ENCODE data around the gene S100A3.

Gene S100A3

GRCh38 chr1:153547560-153548551 lies 1.2 kb downstream of the S100A3 start:
- H3K4me3 ChIP-seq (ENCODE audit: low read depth, low read length), result no peak overlapping the region
- H3K9ac ChIP-seq (ENCODE audit: low read length), result no peak overlapping the region
- no peak overlapping the region for H3K27ac ChIP-seq (ENCODE audit: low read depth, low read length)
- H3K4me1 ChIP-seq (ENCODE audit: control insufficient read depth, insufficient read depth, low read length), result peaks cover 69% of the 10 kb centered on the region
- no peaks in the 10 kb centered on the region for H3K36me3 ChIP-seq (ENCODE audit: control insufficient read depth, insufficient read depth, low read length)
- no peaks in the 10 kb centered on the region for H3K27me3 ChIP-seq (ENCODE audit: control insufficient read depth, insufficient read depth, low read length)
- no peaks in the 10 kb centered on the region for H3K9me3 ChIP-seq (ENCODE audit: control insufficient read depth, insufficient read depth, low read depth, low read length)

- Histone ChIP-seq H3K27ac (ENCODE audit: low read depth, low read length) (no peak overlapping the region), H3K4me1 (ENCODE audit: control insufficient read depth, insufficient read depth, low read length) (peaks cover 69% of the 10 kb centered on the region)
Measured at GRCh38 chr1:153546796-153547559, 2.1 kb downstream of the S100A3 start.

GRCh38 chr1:153546371-153546770 lies 2.7 kb downstream of the S100A3 start:
- Histone ChIP-seq H3K4me1 (ENCODE audit: control insufficient read depth, insufficient read depth, low read length) (peaks cover 69% of the 10 kb centered on the region), H3K9ac (ENCODE audit: low read length) (no peak overlapping the region), H3K27ac (ENCODE audit: low read depth, low read length) (no peak overlapping the region)

More at GRCh38 chr1:153546796-153547559, 2.1 kb downstream of the S100A3 start:
- Histone ChIP-seq H3K4me3 (ENCODE audit: low read depth, low read length) (no peak overlapping the region), H3K36me3 (ENCODE audit: control insufficient read depth, insufficient read depth, low read length) (no peaks in the 10 kb centered on the region), H3K9me3 (ENCODE audit: control insufficient read depth, insufficient read depth, low read depth, low read length) (no peaks in the 10 kb centered on the region), H3K27me3 (ENCODE audit: control insufficient read depth, insufficient read depth, low read length) (no peaks in the 10 kb centered on the region), H3K9ac (ENCODE audit: low read length) (no peak overlapping the region)

GRCh38 chr1:153545067-153546055 lies 3.7 kb downstream of the S100A3 start, which contains the start of gene S100A4:
S100A4 (minus strand) TSS chr1:153545806; CDS start chr1:153544794, 1,012 bp downstream.
- Histone ChIP-seq H3K9ac (ENCODE audit: low read length) (peak within 1 kb of the TSS; percentile 48), H3K27me3 (ENCODE audit: control insufficient read depth, insufficient read depth, low read length) (no peaks in the 10 kb centered on the region), H3K36me3 (ENCODE audit: control insufficient read depth, insufficient read depth, low read length) (no peaks in the 10 kb centered on the region), H3K4me1 (ENCODE audit: control insufficient read depth, insufficient read depth, low read length) (peaks cover 59% of the 10 kb centered on the region), H3K4me3 (ENCODE audit: low read depth, low read length) (peak within 1 kb of the TSS; percentile 37; the same call in 1 of the 2 replicates), H3K9me3 (ENCODE audit: control insufficient read depth, insufficient read depth, low read depth, low read length) (no peaks in the 10 kb centered on the region), H3K27ac (ENCODE audit: low read depth, low read length) (no peak within 1 kb of the TSS)

More at GRCh38 chr1:153546371-153546770, 2.7 kb downstream of the S100A3 start:
- no peaks in the 10 kb centered on the region for H3K36me3 ChIP-seq (ENCODE audit: control insufficient read depth, insufficient read depth, low read length)
- no peak overlapping the region for H3K4me3 ChIP-seq (ENCODE audit: low read depth, low read length)
- no peaks in the 10 kb centered on the region for H3K9me3 ChIP-seq (ENCODE audit: control insufficient read depth, insufficient read depth, low read depth, low read length)
- H3K27me3 ChIP-seq (ENCODE audit: control insufficient read depth, insufficient read depth, low read length), result no peaks in the 10 kb centered on the region

GRCh38 chr1:153544453-153545066 lies 4.5 kb downstream of the S100A3 start:
- Histone ChIP-seq H3K36me3 (ENCODE audit: control insufficient read depth, insufficient read depth, low read length) (no peaks in the 10 kb centered on the region), H3K4me3 (ENCODE audit: low read depth, low read length) (peak overlapping the region; percentile 37; the same call in 1 of the 2 replicates), H3K27me3 (ENCODE audit: control insufficient read depth, insufficient read depth, low read length) (no peaks in the 10 kb centered on the region), H3K9me3 (ENCODE audit: control insufficient read depth, insufficient read depth, low read depth, low read length) (no peaks in the 10 kb centered on the region), H3K4me1 (ENCODE audit: control insufficient read depth, insufficient read depth, low read length) (peaks cover 52% of the 10 kb centered on the region), H3K9ac (ENCODE audit: low read length) (peak overlapping the region; percentile 48), H3K27ac (ENCODE audit: low read depth, low read length) (no peak overlapping the region)

GRCh38 chr1:153543736-153544135 lies 5.3 kb downstream of the S100A3 start:
- no peaks in the 10 kb centered on the region for H3K27me3 ChIP-seq (ENCODE audit: control insufficient read depth, insufficient read depth, low read length)
- peaks cover 44% of the 10 kb centered on the region for H3K4me1 ChIP-seq (ENCODE audit: control insufficient read depth, insufficient read depth, low read length)
- no peaks in the 10 kb centered on the region for H3K9me3 ChIP-seq (ENCODE audit: control insufficient read depth, insufficient read depth, low read depth, low read length)
- H3K36me3 ChIP-seq (ENCODE audit: control insufficient read depth, insufficient read depth, low read length), result no peaks in the 10 kb centered on the region
- no peak overlapping the region for H3K4me3 ChIP-seq (ENCODE audit: low read depth, low read length)
- H3K27ac ChIP-seq (ENCODE audit: low read depth, low read length), result no peak overlapping the region
- no peak overlapping the region for H3K9ac ChIP-seq (ENCODE audit: low read length)

GRCh38 chr1:153542956-153543711 lies 5.9 kb downstream of the S100A3 start:
- Histone ChIP-seq H3K36me3 (ENCODE audit: control insufficient read depth, insufficient read depth, low read length) (no peaks in the 10 kb centered on the region), H3K9ac (ENCODE audit: low read length) (no peak overlapping the region), H3K4me3 (ENCODE audit: low read depth, low read length) (no peak overlapping the region), H3K27ac (ENCODE audit: low read depth, low read length) (no peak overlapping the region), H3K27me3 (ENCODE audit: control insufficient read depth, insufficient read depth, low read length) (no peaks in the 10 kb centered on the region), H3K4me1 (ENCODE audit: control insufficient read depth, insufficient read depth, low read length) (peaks cover 42% of the 10 kb centered on the region), H3K9me3 (ENCODE audit: control insufficient read depth, insufficient read depth, low read depth, low read length) (no peaks in the 10 kb centered on the region)

GRCh38 chr1:153541641-153542590 lies 7.1 kb downstream of the S100A3 start:
- no peak overlapping the region for H3K9ac ChIP-seq (ENCODE audit: low read length)

More at GRCh38 chr1:153541641-153542590, 7.1 kb downstream of the S100A3 start:
- no peaks in the 10 kb centered on the region for H3K9me3 ChIP-seq (ENCODE audit: control insufficient read depth, insufficient read depth, low read depth, low read length)
- no peak overlapping the region for H3K4me3 ChIP-seq (ENCODE audit: low read depth, low read length)
- H3K27me3 ChIP-seq (ENCODE audit: control insufficient read depth, insufficient read depth, low read length), result no peaks in the 10 kb centered on the region
- H3K36me3 ChIP-seq (ENCODE audit: control insufficient read depth, insufficient read depth, low read length), result no peaks in the 10 kb centered on the region
- H3K4me1 ChIP-seq (ENCODE audit: control insufficient read depth, insufficient read depth, low read length), result peaks cover 34% of the 10 kb centered on the region
- H3K27ac ChIP-seq (ENCODE audit: low read depth, low read length), result no peak overlapping the region
